Measurements from ENCODE around the gene HEATR5A.
"Not testable (repeated sequence)": the region's sequence is repeated elsewhere in the genome, so short reads cannot be mapped to it uniquely, and the experiment has no call there.

The HEATR5A gene

DNA sequence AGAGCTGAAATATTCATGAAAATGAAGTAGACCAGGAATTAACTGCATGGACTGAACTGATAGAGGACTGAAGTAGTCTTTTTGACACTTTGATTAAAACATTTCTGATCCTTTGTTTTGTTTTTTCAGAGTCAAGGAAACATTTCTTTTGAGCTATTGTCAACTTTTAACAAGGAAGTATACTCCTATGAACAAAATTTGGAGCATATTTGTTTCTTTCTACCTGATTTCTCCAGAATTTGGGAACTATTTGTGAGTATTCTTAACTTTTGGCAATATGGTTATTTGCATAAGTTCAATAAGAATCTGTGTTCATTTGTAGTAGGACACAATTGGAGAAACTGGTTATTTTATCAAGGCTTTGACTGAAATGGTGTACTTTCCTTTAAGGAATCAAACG lies 141.5 kb downstream of the HEATR5A start:
- DNase-seq: no peak

DNA sequence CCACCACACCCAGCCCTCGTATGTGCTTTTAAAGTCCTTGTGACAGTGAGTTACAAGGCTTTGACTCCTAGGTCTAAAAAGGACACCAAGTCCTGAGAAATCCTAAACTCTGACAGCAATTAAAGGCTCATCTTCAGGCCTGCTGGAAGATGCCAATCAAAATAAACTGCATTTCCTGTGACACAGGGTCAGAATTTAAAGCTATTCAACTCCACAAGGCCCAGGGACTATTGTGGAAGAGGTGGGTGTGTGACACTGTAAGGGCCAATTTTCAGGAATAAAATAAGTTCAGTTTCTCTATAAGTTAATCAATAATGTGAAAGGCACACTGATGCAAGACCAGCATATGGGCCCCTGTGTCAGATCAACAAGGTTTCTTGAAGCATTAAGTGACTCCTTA lies 143.3 kb downstream of the HEATR5A start:
- DNase-seq: no peak

DNA sequence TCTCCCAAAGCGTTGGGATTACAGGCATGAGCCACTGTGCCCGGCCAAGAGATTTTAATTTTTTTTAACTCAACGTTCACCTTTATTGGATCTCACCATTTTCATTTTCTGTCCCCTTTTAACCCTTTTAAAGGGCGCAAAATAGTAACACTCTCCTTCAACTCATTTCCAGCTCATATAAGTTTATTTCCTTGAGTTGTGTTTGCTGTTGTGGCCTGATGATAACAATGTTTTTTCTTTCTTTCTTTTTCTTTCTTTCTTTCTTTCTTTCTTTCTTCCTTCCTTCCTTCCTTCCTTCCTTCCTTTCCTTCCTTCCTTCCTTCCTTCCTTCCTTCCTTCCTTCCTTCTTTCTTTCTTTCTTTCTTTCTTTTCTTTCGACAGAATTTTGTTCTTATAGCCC lies 143.9 kb downstream of the HEATR5A start:
- not testable (repeated sequence) for DNase-seq

DNA sequence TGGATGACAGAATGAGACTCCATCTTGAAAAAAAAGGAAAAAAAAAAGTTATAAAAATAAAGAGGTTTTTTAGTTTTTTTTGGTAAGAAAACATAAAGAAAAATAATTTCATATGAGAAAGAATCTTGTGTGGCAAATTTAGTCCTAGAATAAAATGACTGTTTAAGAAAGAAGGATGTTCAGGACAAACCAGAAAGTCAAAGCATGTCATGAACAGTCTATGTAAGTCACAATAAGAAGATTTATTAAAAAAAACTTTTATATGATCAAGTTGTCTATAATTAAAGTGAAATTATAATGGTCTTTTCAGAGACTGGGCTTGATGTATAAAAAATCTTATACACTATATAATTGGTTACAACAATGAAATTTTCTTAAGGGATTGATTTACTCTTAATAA lies 144.6 kb downstream of the HEATR5A start:
- no peak for DNase-seq

DNA sequence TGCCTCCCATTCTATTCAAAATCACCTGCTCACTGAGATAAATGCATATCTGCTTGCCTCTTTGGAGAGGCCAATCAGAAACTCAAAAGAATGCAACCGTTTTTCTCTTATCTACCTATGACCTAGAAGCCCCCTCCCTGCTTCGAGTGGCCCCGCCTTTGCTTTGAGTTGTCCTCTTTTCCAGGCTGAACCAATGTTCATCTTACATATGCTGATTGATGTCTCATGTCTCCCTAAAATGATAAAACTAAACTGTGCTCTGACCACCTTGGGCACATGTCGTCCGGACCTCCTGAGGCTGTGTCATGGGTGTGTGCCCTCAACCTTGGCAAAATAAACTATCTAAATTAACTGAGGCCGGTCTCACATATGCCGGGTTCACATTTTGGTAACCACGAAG lies 148.7 kb downstream of the HEATR5A start:
- DNase-seq: no peak

DNA sequence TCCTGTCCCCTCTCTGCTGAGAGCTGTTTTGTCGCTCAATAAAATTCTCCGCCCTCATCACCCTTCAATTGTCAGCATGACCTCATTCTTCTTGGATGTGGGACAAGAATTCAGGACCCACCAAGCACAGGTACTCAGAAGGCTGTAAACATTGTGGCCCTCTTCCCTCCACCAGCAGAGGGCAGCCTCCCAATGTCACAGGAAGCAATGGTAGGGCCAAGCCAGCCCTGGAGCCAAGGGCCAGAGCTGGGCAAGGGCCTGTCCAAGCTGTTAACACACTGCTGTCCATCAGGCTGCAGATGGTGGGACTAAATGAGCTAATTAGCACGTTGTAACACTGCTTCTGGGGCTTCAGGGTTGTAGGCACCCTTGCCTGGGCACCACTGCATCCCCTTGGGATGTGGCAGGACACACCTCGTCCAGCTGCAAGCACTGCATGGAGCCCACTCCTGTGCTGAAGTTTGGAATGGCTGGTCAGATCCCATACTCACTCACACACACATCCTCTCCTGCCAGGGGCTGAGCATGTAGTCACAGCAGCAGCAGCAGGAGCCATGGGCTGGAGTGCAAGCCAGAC lies 150.1 kb downstream of the HEATR5A start:
- no peak for DNase-seq

DNA sequence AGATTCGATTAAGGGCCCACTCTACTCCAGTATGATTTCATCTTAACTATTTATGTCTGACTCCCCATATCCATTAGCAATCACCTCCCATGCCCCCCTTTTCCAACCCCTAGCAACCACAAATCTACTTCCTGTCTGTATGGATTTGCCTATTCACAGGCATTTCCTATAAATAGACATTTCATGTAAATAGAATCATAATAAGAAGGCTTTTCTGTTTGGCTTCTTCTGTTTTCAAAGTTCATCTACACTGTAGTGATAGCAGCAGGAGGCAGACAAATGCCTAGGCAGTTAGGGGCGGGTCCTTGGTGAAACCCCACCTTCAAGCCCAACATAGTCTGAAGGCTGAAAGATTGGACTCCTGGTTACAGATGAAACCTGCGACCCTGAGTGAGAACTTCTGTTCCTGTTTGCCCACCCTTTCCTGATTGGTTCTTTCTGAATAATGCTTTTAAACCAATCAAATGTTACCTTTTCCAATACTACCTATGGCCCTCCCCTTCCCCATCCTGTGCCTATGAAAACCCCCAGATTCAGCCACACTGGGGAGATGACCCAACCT lies 150.6 kb downstream of the HEATR5A start:
- no peak for DNase-seq

DNA sequence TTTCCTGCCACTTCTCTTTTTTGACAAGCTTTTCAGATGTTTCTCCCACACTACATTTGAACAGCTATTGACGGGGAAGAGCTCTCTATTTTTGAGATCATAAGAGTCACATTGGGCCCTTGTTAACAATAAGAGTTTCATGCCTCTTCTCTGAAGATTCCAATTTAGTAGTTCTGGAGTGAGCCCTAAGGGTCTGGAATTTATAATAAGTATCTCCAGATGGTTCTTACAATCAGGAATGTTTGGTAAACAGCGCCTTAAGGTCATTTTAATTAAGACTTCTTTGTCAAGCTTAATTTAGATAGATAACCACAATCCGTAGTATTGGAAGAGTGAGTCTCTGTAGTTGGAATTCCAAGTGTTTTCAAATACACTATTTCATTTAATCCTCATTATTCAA lies 152.1 kb downstream of the HEATR5A start:
- DNase-seq: no peak

DNA sequence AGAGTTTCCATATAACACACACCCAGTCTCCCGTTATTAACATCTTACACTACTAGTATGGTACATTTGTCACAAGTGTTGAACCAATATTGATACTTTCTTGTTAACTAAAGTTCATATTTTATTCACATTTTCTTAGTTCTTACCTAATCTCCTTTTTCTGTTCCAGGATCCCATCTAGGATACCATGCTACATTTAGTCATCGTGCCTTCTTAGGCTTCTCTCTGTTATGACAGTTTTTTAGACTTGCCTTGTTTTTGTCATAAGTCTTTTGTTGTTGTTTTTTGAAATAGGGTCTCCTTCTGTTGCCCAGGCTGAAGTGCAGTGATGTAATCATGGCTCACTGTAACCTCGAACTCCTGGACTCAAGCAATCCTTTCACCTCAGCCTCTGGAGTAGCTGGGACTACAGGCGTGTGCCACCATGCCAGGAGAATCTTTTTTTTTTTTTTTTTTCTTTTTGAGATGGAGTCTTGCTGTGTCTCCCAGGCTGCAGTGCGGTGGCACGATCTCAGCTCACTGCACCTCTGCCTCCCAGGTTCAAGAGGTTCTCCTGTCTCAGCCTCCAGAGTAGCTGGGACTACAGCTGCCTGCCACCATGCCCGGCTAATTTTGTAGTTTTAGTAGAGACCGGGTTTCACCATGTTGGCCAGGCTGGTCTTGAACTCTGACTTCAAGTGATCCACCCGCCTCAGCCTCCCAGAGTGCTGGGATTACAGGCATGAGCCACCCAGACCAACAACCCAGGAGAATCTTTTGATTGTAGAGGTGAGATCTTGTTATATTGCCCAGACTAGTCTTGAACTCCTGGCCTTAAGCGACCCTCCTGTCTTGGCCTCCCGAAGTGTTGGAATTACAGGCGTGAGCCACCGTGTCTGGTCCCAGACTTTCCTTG lies 153.7 kb downstream of the HEATR5A start:
- no peak for DNase-seq

DNA sequence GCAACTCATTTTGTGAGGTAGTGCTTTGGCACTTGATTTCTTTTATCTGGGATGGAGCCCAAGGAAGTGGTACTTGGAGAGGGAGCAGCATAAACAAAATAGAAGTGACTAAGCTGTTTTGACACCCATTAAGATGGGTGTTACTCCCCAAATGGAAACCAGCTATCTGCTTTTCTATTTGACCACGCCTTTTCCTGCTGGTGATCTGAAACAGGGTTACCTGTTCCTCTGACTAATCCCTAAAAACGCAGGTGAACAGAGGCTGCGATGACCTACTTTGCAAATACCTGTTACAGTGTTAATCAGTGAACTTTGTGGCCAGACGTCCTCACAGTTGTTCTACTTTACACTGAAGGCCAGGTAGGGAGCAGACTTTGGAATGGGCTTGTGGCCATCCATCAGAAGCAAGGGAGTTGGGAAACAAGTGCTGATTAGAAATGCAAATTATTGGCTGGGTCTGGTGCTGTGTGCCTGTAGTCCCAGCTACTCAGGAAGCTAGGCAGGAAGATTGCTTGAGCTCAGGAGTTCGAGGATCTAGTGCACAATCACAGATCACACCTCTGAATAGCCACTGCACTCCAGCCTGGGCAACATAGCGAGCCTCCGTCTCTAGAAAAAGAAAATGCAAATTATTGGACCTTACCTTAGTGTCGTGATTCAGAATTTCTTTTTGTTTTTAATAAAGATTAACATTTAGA lies 154.5 kb downstream of the HEATR5A start:
- no peak for DNase-seq

DNA sequence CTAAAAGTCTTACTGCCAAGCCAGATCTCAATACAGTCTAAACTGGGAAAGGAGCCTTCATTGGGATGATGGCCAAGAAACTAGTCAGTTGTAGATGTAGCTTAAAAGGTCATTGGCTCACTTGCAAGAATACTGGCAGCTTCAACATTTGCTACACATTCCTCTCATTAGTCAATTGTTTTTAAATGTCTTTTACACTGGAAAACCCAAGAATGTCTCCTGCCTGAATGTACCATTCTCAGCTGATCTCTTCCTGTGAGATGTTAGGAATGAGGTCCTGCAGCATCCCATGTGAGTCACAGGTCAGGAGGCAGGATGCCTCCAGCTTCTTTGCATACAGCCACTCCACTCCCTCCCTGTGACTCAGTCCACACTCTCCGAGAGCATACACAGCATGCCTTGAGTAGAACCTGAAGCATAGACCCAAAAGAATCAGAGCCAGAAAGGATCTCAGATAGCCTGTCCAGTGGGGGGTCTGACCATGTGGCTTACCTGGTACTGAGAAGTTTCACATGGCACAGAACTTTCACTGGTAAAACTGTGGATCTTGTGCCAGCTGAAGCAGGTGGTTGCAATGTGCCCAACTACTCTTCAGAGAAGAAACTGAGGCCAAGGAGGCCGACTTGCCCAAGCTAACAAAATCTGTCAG lies 156.7 kb downstream of the HEATR5A start:
- no peak for DNase-seq

DNA sequence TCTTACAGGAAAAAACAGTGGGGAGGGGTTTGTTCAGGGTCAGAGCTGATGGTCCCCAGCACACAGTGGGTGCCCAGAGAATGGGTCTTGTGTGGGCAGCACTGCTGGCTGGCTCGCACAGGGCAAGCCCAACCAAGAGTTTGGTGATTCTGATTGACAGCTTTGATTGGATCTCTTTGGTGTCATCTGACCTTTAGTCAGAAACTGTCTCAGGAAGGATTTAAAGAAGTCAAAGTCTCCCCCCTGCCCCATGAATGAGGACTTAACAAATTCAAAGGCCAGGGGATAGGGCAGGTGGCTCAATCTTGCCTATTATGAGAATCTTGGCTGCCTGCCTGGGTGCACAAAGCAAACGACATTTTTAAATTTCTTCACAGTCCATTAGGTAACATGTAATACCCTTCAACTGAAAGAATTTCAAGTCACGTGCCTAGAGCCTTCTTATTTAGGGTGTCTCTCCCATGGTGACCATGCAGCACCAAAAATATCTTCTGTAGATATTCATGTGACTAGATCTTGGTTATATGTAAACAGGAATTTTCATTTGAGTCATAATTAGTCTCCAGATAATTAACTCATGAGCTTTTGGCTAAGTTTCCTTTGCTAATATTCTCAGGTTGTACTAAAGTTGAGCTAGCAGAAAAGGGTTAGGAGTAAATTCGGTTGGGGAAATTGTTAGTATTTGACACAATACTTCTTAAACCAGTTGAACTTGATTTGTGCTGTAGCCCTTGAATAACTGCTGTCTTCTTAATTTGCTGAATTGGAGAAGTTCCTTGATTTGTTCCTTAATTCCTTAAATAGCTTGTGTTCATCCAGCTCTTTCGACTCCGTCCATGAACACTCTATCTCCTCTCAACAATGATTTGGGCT lies 158.3 kb downstream of the HEATR5A start:
- DNase-seq: no peak

DNA sequence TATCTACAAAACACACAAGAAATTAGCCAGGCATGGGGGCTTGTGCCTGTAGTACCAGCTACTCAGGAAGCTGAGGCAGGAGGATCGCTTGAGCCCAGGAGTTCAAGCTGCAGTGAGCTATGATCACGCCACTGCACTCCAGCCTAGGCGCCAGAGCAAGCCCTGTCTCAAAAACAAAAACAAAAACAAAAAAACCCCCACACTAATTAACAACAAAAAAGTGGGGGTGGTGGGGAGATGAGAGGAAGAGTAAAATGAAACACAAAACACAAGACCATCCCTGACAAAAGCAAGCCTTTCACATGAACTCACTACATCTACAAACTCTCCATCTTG lies 158.9 kb downstream of the HEATR5A start:
- DNase-seq: no peak

DNA sequence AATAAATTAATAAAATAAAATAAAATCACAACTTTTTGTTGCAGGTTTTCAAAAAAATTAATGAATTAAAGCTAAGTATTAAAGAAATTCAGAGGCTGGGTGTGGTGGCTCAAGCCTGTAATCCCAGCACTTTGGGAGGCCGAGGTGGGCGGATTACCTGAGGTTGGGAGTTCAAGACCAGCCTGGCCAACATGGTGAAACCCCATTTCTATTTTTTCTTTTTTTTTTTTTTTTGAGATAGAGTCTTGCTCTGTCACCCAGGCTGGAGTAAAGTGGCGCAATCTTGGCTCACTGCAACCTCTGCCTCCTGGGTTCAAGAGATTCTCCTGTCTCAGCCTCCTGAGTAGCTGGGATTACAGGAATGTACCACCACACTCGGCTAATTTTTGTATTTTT lies 161.3 kb downstream of the HEATR5A start:
- not testable (repeated sequence) for DNase-seq

DNA sequence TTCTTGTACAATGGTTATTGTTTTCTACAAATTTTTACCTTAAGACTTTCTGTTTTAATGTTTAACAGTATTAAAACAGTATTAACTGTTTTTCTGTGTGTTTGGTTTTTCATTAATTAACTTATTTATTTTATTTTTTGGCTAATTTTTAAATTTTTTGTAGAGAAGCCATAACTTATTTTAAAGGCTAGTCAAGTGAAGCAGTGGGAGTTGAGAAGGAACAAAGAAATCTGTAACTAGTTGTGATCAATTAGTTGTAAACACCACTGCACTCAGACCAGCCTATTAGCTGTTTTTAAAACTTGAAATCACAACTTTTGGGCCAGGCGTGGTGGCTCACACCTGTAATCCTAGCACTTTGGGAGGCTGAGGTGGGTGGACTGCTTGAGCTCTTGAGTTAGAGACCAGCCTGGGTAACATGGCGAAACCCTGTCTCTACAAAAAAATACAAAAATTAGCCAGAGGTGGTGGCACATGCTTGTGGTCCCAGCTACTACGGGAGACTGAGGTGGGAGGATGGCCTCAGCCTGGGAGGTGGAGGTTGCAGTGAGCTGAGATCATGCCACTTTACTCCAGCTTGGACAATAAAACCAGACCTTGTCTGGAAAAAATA lies 161.8 kb downstream of the HEATR5A start:
- DNase-seq: no peak

DNA sequence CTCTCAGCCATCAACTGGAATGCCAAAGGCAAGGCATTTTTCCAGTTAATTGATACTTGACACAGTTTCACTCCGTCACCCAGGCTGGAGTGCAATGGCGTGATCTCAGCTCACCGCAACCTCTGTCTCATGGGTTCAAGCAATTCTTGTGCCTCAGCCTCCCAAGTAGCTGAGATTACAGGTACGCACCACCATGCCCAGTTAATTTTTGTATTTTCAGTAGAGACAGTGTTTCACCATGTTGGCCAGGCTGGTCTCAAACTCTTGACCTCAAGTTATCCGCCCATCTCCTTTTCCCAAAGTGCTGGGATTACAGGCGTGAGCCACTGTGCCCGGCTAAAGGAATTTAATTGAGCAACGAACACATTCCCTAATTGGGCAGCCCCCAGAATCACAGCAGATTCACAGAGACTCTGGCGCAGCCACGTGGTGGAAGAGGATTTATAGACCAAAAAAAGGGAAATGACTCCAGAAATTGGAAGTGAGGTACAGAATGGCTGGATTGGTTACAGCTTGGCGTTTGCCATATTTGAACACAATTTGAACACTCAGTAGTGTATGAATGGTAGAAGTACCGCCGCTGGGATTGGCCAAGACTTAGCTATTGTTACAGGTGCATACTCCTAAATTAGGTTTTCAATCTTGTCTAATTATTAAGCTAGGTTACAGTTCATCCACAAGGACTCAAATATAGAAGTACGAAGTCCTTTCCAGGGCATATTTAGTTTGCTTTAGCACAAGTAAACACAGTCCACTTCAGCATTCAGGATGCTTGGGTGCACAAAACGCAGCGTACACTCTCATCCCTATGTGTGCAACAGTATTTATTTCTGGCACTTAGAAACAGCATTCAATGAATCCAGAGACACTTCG lies 162.6 kb downstream of the HEATR5A start:
- not testable (repeated sequence) for DNase-seq

DNA sequence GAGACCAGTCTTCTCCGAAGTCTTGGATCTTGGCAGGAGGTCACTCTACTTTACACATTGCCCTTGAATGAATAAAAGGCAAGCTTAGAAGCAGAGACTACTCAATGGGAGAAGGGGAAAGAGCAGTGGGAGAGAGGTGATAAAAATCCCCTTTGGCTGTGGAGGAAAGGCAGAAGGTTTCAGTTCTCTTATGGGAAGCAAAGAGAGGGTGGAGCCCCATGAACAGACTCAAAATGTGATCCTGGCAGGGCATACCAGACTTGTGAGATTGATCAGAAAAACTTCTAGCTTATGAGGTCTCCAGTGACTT lies 163.2 kb downstream of the HEATR5A start:
- DNase-seq: no peak

DNA sequence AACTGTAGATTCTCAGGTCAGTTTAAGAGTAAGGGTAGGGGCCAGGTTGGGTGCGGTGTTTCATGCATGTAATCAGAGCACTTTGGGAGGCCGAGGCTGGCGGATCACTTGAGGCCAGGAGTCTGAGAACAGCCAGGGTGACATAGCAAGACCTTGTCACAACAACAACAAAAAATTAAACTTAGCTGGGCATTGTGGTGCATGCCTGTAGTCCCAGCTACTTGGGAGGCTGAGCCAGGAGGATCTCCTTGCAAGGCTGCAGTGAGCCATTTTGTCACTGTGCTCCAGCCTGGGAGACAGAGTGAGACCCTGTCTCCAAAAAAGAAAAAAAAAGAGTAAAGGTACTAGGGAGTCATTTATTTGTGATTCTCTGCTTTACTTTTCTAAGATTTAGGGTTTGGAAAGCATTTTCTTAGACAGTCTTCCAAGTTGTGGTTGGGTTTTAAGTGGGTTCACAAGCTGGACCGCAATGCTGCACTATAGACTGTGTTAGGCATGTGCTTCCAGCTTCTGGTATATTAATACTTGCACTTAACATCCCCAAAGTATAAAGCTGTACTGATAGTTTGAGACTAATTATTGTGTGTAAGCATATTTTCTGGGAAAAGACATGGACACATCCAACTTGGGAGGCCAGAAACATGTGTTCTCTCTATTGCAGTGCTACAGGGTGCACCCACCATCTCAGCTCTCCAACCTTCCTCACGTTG lies 163.7 kb downstream of the HEATR5A start:
- DNase-seq: no peak

DNA sequence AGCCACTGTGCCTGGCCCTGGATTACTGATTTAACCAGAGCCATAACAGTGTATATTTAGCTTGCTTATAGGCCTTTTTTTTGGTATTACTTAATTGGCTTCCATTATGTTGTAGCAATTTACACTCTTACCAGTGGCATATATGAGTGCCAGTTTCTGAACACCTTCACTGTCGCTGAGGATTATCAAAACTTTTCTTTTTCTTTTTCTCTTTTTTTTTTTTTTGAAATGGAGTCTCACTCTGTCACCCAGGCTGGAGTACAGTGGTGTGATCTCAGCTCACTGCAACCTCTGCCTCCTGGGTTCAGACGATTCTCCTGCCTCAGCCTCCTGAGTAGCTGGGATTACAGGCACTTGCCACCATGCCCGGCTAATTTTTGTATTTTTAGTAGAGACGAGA lies 164.4 kb downstream of the HEATR5A start:
- DNase-seq: not testable (repeated sequence)

DNA sequence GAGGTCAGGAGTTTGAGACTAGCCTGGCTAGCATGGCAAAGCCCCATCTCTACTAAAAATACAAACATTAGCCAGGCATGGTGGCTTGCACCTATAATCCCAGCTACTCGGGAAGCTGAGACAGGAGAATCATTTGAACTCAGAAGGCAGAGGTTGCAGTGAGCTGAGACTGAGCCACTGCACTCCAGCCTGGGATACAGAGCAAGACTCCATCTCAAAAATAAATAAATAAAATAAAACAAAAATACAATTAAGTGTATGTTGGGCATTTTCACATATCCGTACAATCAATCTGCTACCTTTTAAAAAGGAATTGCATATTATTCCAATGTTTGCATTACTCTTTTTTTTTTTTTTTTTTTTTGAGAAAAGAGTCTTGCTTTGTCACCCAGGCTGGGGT lies 165.1 kb downstream of the HEATR5A start:
- no peak for DNase-seq
